MG63 (cell line): Measurements from ENCODE around the gene MTMR2. TPM values are rescaled to one million over a fixed set of nuclear protein-coding genes. Genes with fewer than 3 reads are reported as not detected.

Experiments
- DNase-seq: peaks from one replicate; pipeline ENCODE4 v3.0.0-alpha.2; 2020
- H3K27me3 ChIP-seq: fragments of 250-450 bp; sonication (Bioruptor Pico); 2 replicates; pipeline ENCODE4 v1.5.1; 2020; ENCODE audit warnings: mild to moderate bottlenecking, moderate library complexity
- H3K36me3 ChIP-seq: fragments of 250-450 bp; sonication (Bioruptor Pico); 2 replicates; pipeline ENCODE4 v1.5.1; 2020; ENCODE audit warnings: mild to moderate bottlenecking, moderate library complexity
- H3K4me3 ChIP-seq: fragments of 250-450 bp; sonication (Bioruptor Pico); 2 replicates; pipeline ENCODE4 v1.5.1; 2020; ENCODE audit warnings: mild to moderate bottlenecking, moderate library complexity
- H3K9me3 ChIP-seq: fragments of 250-450 bp; sonication (Bioruptor Pico); 2 replicates; pipeline ENCODE4 v1.5.1; 2020; ENCODE audit warnings: mild to moderate bottlenecking, moderate library complexity
- total RNA-seq: library from RNA; depleted of rRNA; stranded (reverse); fragments of >200 nt; shearing (Covaris generic); gene quantifications from 2 replicates; pipeline ENCODE4 v1.2.3, GENCODE V29; 2014; ENCODE audit warnings: low replicate concordance; rRNA removed

MTMR2 gene
- total RNA-seq, 1 experiment from 2014 or later: 14.4 TPM

DNA sequence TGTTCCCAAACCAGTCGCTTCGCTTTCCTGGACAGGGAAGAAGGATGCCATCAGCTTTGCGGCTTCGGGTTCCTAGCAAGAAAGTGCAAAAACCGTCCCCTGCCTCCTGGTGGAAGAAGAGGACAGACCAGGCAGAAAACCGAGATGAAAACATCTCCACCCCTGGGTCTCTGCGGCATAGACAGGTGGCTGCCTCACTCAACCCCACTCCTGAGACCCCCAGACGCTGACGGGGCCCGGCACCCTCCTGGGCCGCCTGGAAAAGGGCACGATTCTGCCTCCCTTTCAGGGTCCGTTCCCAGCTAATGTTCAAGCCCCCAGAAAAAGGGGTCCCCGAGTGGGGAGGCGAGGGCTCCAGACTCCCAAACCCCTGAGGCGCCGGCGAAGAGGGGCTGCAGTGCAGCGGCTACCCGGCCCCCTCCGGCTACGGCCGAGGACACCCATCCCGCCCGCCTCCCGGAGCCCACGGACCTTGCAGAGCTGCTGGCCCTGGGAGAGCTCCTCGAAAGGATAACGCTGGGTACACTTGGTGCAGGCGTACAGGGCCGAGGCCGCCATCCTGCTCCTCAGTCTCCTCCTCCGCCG is 134.9 kb downstream of the MTMR2 start:
- Histone ChIP-seq H3K36me3 (peaks cover 39% of the 10 kb centered on the region), H3K4me3 (peak overlapping the region; percentile 98), H3K9me3 (no peaks in the 10 kb centered on the region), H3K27me3 (no peaks in the 10 kb centered on the region)
- DNase-seq: peak; percentile 14

Other genes with a start within 250 kb of the MTMR2 start
- 16.4 and 16.6 TPM in 2 replicates for gene FAM76B, start 134.3 kb downstream of the MTMR2 start, total RNA-seq
- 26.8 and 28.2 TPM in 2 replicates for gene CEP57, start 133.6 kb downstream of the MTMR2 start, total RNA-seq